DND-41 (cell line): Measurements from ENCODE around the gene FBLIM1.

Experiments used
- EZH2 ChIP-seq: IDR thresholded peaks from 3 replicates; pipeline ENCODE4 v1.6.1; 2012; ENCODE audit warnings: borderline replicate concordance, low read depth, mild to moderate bottlenecking, moderate library complexity, low read length, inconsistent platforms; ENCODE audit not compliant: severe bottlenecking
- TF ChIP-seq, protein P1 (sequence below): IDR thresholded peaks from 2 replicates; pipeline ENCODE4 v1.5.1; 2012; ENCODE audit warnings: borderline replicate concordance, low read length, moderate library complexity, mild to moderate bottlenecking; ENCODE audit not compliant: poor library complexity, severe bottlenecking; ENCODE audit errors: extremely low read depth

DNA sequence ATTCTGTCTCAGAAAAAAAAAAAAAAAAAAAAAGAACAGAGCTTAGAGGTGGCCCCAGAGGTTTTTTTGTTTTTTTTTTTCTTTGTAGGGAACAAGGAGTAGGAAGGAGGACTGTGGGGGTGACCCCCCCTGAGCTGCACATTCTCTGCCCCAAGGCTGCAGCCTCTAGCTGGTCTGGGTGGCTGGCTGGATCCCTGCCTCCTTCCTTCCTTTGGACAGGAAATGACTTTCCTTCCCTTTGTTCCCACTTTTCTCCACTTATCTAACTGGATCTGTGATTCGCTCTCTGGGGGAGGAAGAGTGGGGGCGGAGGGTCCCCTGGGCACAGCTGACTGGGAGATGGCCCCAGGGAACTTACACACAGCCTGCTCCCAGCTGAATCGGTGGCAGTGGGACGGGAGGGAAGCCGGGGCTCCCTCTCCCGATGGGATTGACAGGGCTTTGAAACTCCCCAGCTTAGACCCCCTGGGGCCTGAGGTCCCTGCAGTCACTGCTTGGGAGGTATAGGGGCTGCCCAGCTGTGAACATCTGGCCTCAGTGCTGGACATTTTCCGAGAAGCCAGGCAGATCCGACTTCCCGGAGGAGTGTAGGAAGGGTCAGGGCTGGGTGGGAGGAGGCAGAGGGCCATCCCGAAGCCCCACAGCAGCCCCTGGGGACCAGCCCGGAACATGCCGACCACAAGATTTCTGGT, 2.1 kb downstream of the FBLIM1 start:
- TF ChIP-seq, protein P1, sequence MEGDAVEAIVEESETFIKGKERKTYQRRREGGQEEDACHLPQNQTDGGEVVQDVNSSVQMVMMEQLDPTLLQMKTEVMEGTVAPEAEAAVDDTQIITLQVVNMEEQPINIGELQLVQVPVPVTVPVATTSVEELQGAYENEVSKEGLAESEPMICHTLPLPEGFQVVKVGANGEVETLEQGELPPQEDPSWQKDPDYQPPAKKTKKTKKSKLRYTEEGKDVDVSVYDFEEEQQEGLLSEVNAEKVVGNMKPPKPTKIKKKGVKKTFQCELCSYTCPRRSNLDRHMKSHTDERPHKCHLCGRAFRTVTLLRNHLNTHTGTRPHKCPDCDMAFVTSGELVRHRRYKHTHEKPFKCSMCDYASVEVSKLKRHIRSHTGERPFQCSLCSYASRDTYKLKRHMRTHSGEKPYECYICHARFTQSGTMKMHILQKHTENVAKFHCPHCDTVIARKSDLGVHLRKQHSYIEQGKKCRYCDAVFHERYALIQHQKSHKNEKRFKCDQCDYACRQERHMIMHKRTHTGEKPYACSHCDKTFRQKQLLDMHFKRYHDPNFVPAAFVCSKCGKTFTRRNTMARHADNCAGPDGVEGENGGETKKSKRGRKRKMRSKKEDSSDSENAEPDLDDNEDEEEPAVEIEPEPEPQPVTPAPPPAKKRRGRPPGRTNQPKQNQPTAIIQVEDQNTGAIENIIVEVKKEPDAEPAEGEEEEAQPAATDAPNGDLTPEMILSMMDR, result no peak
- no peak for TF ChIP-seq EZH2
